HG03378 (cell line): Measurements from ENCODE around the gene LARGE1.

Experiments
- ATAC-seq: cut with Tn5 transposase; IDR thresholded peaks from one replicate; pipeline ENCODE4 v1.9.1; 2021; ENCODE audit warnings: mild to moderate bottlenecking, moderate library complexity; ENCODE audit not compliant: unreplicated experiment

LARGE1 gene

GRCh38 chr22:33605666-33606065 is 314.6 kb downstream of the LARGE1 start:
- ATAC-seq: no peak

GRCh38 chr22:33605221-33605620 is 315.1 kb downstream of the LARGE1 start:
- ATAC-seq: no peak

- no peak for ATAC-seq
Observed at GRCh38 chr22:33601062-33601461, 319.2 kb downstream of the LARGE1 start.

- ATAC-seq: no peak
Observed at GRCh38 chr22:33600595-33600994, 319.7 kb downstream of the LARGE1 start.

GRCh38 chr22:33600113-33600512 is 320.2 kb downstream of the LARGE1 start:
- no peak for ATAC-seq

- ATAC-seq: no peak
Observed at GRCh38 chr22:33599596-33599995, 320.7 kb downstream of the LARGE1 start.

GRCh38 chr22:33598821-33599220 is 321.5 kb downstream of the LARGE1 start:
- no peak for ATAC-seq

- no peak for ATAC-seq
Observed at GRCh38 chr22:33597274-33597985, 322.8 kb downstream of the LARGE1 start.

GRCh38 chr22:33593818-33594217 is 326.5 kb downstream of the LARGE1 start:
- ATAC-seq: no peak

GRCh38 chr22:33591946-33592345 is 328.3 kb downstream of the LARGE1 start:
- ATAC-seq: no peak

- no peak for ATAC-seq
Observed at GRCh38 chr22:33589297-33589696, 331.0 kb downstream of the LARGE1 start.

- ATAC-seq: no peak
Observed at GRCh38 chr22:33588860-33589259, 331.4 kb downstream of the LARGE1 start.

GRCh38 chr22:33584152-33584551 is 336.1 kb downstream of the LARGE1 start:
- no peak for ATAC-seq

GRCh38 chr22:33582822-33583400 is 337.4 kb downstream of the LARGE1 start:
- ATAC-seq: no peak

- ATAC-seq: no peak
Observed at GRCh38 chr22:33580310-33580709, 340.0 kb downstream of the LARGE1 start.

- no peak for ATAC-seq
Observed at GRCh38 chr22:33579448-33580093, 340.7 kb downstream of the LARGE1 start.

- no peak for ATAC-seq
Observed at GRCh38 chr22:33578752-33579151, 341.5 kb downstream of the LARGE1 start.

GRCh38 chr22:33577862-33578411 is 342.3 kb downstream of the LARGE1 start:
- ATAC-seq: no peak

- ATAC-seq: no peak
Observed at GRCh38 chr22:33576205-33576604, 344.1 kb downstream of the LARGE1 start.

- no peak for ATAC-seq
Observed at GRCh38 chr22:33575771-33576170, 344.5 kb downstream of the LARGE1 start.

- ATAC-seq: no peak
Observed at GRCh38 chr22:33575041-33575440, 345.2 kb downstream of the LARGE1 start.

- no peak for ATAC-seq
Observed at GRCh38 chr22:33573479-33573878, 346.8 kb downstream of the LARGE1 start.
